ES-I3 (cell line): ENCODE measurements around the gene PODNL1.

ENCODE experiments used
- H3K36me3 ChIP-seq: 2 replicates; pipeline ENCODE4 v1.6.1; 2013; ENCODE audit warnings: mild to moderate bottlenecking, low read length, control low read depth, moderate library complexity; ENCODE audit not compliant: insufficient read depth
- H3K4me1 ChIP-seq: 2 replicates; pipeline ENCODE4 v1.6.1; 2013; ENCODE audit warnings: mild to moderate bottlenecking, control low read depth, low read length; ENCODE audit not compliant: insufficient read depth
- H3K9ac ChIP-seq: 2 replicates; pipeline ENCODE4 v1.6.1; 2013; ENCODE audit warnings: low read depth, mild to moderate bottlenecking, low read length, moderate library complexity
- H3K9me3 ChIP-seq: 2 replicates; pipeline ENCODE4 v1.6.1; 2013; ENCODE audit warnings: mild to moderate bottlenecking, low read length, moderate library complexity; ENCODE audit not compliant: control insufficient read depth, insufficient read depth

Gene PODNL1

GRCh38 chr19:13917888-13918406, 20.3 kb downstream of the PODNL1 start:
- H3K9me3 ChIP-seq, result no peaks in the 10 kb centered on the region
- H3K9ac ChIP-seq, result no peak overlapping the region
- peaks cover 13% of the 10 kb centered on the region for H3K36me3 ChIP-seq
- no peaks in the 10 kb centered on the region for H3K4me1 ChIP-seq

- peaks cover 2% of the 10 kb centered on the region for H3K36me3 ChIP-seq
Observed at GRCh38 chr19:13914777-13915176, 23.4 kb downstream of the PODNL1 start.

DNA sequence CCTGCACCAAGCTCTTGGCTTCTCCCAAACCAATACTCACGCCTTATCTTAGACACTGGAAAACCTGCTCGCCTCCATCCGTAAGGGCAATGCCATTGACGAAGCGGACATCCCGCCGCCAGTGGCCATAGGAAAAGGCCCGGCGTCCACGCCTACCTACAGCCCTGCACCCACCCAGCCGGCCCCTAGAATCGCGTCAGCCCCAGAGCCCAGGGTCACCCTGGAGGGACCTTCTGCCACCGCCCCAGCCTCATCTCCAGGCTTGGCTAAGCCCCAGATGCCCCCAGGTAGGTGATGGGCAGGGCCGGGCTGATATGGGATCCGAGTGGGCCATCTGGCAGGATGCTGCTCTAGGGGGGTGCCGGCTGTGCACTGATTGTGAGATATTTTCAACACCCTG, 24.9 kb downstream of the PODNL1 start:
- Histone ChIP-seq H3K36me3 (peaks cover 2% of the 10 kb centered on the region; the same call in 1 of the 2 replicates), H3K9me3 (no peaks in the 10 kb centered on the region), H3K4me1 (no peaks in the 10 kb centered on the region), H3K9ac (no peak overlapping the region)

More at GRCh38 chr19:13914777-13915176, 23.4 kb downstream of the PODNL1 start:
- Histone ChIP-seq H3K9ac (no peak overlapping the region), H3K4me1 (no peaks in the 10 kb centered on the region), H3K9me3 (no peaks in the 10 kb centered on the region)

GRCh38 chr19:13909430-13909829, 28.8 kb downstream of the PODNL1 start:
- Histone ChIP-seq H3K36me3 (no peaks in the 10 kb centered on the region), H3K4me1 (no peaks in the 10 kb centered on the region), H3K9ac (no peak overlapping the region), H3K9me3 (no peaks in the 10 kb centered on the region)

DNA sequence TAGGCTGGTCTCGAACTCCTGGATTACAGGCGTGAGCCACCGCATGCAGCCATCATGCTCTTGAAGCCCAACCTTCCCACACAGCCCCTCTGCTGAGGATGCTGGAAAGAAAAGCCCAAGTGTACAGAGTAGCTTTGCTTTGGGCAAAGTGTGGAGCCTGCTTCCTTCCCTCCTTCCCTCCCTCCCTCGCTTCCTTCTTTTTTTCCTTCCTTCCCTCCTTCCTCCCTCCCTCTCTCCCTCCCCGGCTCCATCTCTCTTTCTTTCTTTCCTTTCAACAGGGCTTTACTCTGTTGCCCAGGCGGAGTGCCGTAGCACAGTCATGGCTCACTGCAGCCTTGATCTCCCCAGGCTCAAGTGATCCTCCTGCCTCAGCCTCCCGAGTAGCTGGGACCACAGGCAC, 29.5 kb downstream of the PODNL1 start:
- Histone ChIP-seq H3K9me3 (no peaks in the 10 kb centered on the region), H3K36me3 (no peaks in the 10 kb centered on the region), H3K4me1 (no peaks in the 10 kb centered on the region), H3K9ac (no peak overlapping the region)

GRCh38 chr19:13906910-13907309, 31.3 kb downstream of the PODNL1 start:
- Histone ChIP-seq H3K9me3 (no peaks in the 10 kb centered on the region), H3K9ac (peak overlapping the region; percentile 76), H3K4me1 (no peaks in the 10 kb centered on the region), H3K36me3 (no peaks in the 10 kb centered on the region)

DNA sequence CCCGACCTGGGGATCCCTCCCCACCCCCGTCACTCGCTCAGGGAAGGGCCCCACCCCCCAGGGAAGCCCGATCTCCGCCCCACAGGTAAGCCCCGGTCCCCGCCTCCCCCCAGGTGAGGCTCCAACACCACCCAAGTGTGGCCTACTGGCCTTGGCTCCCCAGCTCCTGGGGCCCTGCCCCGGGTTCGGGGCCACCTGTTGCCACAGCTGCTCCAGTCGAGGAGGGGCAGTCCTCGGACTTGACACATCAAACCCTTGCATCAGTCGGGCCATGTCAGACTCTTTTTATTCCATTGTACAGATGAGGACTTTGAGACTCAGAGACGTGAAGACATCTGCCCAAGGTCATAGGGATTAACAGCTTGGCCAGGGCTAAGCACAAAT, 31.7 kb downstream of the PODNL1 start:
- peak overlapping the region; percentile 76 for H3K9ac ChIP-seq
- H3K36me3 ChIP-seq, result no peaks in the 10 kb centered on the region
- H3K4me1 ChIP-seq, result no peaks in the 10 kb centered on the region
- no peaks in the 10 kb centered on the region for H3K9me3 ChIP-seq

DNA sequence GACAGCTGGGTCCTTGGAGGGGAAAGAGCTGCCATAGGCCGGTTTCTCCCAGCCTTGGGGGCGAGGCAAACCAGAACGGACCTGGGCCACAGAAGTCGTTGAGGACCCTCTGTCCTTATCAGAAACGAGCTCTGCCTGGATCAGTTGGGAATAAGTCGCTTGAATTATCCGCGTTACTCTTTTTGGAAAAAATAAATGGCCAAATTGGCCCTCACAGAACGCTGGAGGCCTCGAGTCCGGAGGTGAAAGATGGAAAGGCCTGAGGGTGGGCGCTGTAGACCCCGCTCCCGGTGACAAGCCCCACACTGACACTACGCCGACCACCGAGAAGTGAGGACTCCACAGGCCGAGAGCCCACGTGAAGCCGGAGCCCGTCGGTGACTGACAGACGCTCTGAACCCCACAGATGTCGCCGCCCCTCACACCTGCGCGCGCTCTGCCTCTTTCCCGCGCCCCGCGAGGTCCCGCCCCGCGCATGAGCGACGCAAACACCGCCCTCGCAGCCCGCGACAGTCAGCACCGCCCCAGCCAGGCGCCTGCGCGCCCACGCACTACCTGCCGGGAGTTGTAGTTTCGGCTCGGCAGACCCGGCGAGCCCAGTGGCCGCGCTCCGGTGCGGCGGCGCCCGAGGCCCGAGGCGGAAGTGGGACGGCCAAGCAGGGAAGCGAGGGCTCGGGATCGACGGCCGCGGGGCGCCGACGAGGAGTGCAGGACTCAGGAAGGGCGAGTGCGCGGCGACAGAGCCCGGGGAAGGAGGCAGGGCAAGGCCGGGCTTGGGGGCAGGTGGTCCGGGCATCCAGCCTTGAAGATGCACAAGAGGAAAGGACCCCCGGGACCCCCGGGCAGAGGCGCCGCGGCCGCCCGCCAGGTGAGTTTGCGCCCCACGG, 32.3 kb downstream of the PODNL1 start, which contains the start of the genes BRME1 and CC2D1A:
Gene BRME1 (minus strand): TSS at position 484 of the 887 bp plus-strand sequence. CDS start 1,225 bp downstream, outside the sequence.
Gene CC2D1A (plus strand): TSS at position 568 of the 887 bp plus-strand sequence. CDS start 241 bp downstream, at position 809.
- H3K36me3 ChIP-seq, result no peaks in the 10 kb centered on the region
- no peaks in the 10 kb centered on the region for H3K9me3 ChIP-seq
- H3K9ac ChIP-seq, result peak within 1 kb of the TSS; percentile 76
- H3K4me1 ChIP-seq, result no peaks in the 10 kb centered on the region

- Histone ChIP-seq H3K9me3 (no peaks in the 10 kb centered on the region), H3K36me3 (no peaks in the 10 kb centered on the region), H3K9ac (no peak overlapping the region), H3K4me1 (no peaks in the 10 kb centered on the region)
Observed at GRCh38 chr19:13902993-13903555, 35.1 kb downstream of the PODNL1 start.

DNA sequence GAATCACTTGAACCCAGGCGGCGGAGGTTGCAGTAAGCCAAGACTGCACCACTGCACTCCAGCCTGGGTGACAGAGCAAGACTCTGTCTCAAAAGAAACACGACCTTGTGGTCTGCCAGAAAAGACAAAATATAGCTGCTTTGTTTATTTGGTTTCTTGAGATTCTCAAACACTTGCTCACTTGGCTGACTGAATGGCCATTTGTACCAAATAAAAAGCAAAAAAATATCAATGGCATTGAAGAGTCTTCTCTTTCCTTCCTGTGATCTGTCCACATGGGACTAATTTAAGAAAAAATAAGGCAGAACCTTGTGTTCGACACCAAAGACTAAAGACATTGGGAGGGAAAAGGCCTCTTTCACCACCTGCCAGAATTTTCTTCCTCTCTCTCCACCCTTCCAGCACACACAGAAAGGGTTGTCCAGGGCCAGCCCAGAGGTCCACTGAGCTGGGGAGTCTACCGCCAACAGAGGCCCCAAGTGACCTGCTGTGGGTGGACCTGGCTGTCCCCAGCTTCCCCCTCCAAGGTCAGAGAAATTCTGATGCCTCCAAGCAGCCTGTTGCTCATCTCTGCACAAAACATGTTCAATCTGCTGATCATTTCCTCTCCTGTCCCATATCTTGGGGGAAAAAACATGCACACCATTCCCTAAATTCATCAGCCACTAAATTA, 38.2 kb downstream of the PODNL1 start:
- no peaks in the 10 kb centered on the region for H3K9me3 ChIP-seq
- no peak overlapping the region for H3K9ac ChIP-seq
- no peaks in the 10 kb centered on the region for H3K36me3 ChIP-seq
- H3K4me1 ChIP-seq, result no peaks in the 10 kb centered on the region

- no peaks in the 10 kb centered on the region for H3K4me1 ChIP-seq
- no peak overlapping the region for H3K9ac ChIP-seq
- no peaks in the 10 kb centered on the region for H3K9me3 ChIP-seq
- H3K36me3 ChIP-seq, result no peaks in the 10 kb centered on the region
Observed at GRCh38 chr19:13899393-13899792, 38.8 kb downstream of the PODNL1 start.

DNA sequence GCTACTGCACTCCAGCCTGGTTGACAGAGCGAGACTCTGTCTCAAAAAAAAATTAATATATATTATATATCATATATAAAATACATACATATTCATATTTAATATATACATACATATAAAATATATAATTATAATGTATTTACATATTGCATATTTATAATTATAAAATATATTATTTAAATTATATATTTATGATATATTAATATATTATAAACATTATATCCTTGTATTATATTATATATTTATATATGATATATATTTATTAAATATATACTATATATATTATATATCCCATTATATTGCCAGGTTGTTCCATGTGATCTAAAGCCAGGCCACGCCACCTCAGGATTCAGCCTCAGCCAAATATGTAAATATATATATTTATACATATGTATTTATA, 42.0 kb downstream of the PODNL1 start:
- Histone ChIP-seq H3K9me3 (no peaks in the 10 kb centered on the region), H3K9ac (no peak overlapping the region), H3K36me3 (no peaks in the 10 kb centered on the region), H3K4me1 (no peaks in the 10 kb centered on the region)

DNA sequence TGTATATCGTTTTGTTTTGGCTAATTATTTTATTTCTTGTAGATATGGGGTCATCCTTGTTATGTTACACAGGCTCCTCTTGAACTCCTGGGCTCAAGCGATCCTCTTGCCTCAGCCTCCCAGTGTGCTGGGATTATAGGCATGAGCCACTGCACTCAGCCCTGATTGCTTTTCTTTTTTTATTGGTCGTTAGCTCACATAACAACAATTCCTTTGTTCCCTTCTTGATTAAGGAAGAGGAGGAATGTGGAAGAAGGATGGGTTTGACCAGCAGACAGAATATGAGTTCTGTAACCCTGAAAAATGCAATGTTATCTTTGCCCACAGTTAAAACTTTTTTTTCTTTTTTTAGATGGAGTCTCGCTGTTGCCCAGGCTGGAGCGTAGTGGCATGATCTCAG, 43.7 kb downstream of the PODNL1 start:
- H3K36me3 ChIP-seq, result no peaks in the 10 kb centered on the region
- H3K9ac ChIP-seq, result no peak overlapping the region
- no peaks in the 10 kb centered on the region for H3K9me3 ChIP-seq
- no peaks in the 10 kb centered on the region for H3K4me1 ChIP-seq

- Histone ChIP-seq H3K9ac (no peak overlapping the region), H3K9me3 (no peaks in the 10 kb centered on the region), H3K36me3 (no peaks in the 10 kb centered on the region), H3K4me1 (no peaks in the 10 kb centered on the region)
Observed at GRCh38 chr19:13892870-13893269, 45.3 kb downstream of the PODNL1 start.
